Measurements from ENCODE around the gene SELENOK. TPM values are rescaled to one million over a fixed set of nuclear protein-coding genes. Genes with fewer than 3 reads are reported as not detected.
A peak's percentile ranks its signal among the peaks of the same experiment; 100 is the strongest.
"Not testable (repeated sequence)": the region's sequence is repeated elsewhere in the genome, so short reads cannot be mapped to it uniquely, and the experiment has no call there.

SELENOK gene
- 68.5 TPM for total RNA-seq

GRCh38 chr3:53891497-53892285, at the start of gene SELENOK:
SELENOK (minus strand) TSS chr3:53891859.
- FAIRE-seq: peak; percentile 99
- peak; percentile 88 to 90 for DNase-seq (ENCODE audit: low spot score in 2 of 2)

GRCh38 chr3:53941184-53941583, 49.5 kb upstream of the SELENOK start:
- no peak for FAIRE-seq

DNA sequence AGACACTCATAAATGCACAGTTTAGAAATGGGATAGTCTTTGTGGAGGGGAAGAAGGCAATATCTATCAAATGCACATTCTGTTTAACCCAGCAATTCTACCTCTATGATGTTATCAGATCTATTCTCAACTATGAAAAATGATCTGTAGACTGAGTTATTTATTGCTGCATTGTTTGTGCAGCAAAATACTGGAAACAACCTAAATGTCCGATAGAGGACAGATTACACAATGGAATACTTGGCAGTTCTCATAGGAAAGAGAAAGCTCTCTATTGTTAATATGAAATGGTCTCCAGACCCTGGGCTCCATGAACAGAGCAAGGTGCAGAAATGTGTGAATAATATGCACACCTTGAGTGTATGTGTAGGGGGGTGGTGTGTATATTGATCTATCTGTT, 49.0 kb upstream of the SELENOK start:
- FAIRE-seq (no peak), DNase-seq (ENCODE audit: low spot score in 2 of 2) (no peak)

More at GRCh38 chr3:53941184-53941583, 49.5 kb upstream of the SELENOK start:
- no peak for DNase-seq (ENCODE audit: low spot score in 2 of 2)

- FAIRE-seq (no peak), DNase-seq (ENCODE audit: low spot score in 2 of 2) (no peak)
These were observed 48.2 kb upstream of the SELENOK start for GRCh38 chr3:53939813-53940212.

DNA sequence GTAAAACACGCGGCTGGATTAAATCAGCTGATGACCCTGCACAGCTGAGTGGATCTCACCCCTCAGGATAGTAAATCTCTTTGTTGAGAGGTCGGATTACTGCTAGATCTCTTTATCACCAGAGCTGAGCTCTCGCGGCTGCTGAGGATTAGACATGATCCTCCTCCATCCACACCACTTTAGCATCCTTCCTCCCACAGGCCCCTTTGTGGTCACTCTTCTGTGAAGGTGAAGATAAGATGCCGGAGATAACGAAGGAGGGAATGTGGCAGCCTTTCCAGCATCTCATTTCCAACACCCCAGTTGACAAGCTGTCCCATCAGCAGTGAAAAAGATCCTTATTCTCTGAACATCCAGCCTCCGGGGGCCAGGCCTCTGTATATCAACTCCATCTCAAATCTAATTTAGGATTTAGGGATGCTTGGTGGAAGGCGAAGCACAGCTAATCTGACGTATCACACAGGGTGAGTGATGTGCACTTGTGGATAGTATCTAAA, 47.5 kb upstream of the SELENOK start:
- DNase-seq (ENCODE audit: low spot score in 2 of 2): no peak
- FAIRE-seq: no peak

DNA sequence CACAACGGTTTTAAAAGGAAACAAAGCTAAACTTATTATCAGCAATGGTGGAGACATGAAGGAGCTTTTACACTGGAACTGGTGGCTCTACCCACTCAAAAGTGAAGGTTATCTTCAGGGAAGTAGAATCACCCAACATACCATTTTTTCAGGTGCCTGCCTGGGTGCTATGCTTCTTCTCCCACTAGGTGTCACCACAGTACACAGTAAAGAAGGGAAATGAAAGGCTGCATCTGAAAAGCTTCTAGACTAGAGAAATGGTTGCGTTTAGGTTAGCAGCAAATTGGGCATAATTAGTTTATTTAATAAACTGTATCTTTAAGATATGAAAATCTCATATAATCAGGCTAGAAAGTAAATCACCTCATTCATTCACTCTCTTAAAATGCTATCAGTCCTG, 47.0 kb upstream of the SELENOK start:
- DNase-seq (ENCODE audit: low spot score in 2 of 2) (peak; percentile 17 to 40), FAIRE-seq (no peak)

- DNase-seq (ENCODE audit: low spot score in 2 of 2) (no peak), FAIRE-seq (no peak)
These were observed 44.7 kb upstream of the SELENOK start for GRCh38 chr3:53936347-53936746.

DNA sequence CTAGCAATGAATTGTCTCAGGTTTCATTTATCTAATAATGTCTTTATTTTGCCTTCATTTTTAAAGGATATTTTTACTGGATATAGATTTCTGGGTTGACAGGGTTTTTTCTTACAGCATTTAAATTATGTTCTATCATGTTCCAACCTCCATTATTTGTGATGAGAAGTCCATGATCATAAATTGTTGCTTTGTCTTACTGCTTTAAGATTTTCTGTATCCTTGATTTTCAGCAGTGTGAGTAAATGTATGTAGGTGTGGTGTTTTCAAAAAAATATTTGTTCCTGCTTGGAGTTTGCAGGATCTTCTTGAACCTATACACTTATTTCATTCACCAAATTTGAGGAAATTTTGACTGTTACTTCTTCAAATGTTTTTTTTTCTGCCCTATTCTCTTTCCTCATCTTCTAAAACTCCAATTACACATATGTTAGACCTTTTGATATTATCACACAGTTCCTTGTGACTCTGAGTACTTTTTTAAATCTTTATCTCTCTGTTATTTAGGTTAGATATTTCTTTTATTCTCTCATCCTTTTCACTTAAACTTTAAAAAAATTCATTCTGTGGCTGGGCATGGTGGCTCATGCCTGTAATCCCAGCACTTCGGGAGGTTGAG, 43.7 kb upstream of the SELENOK start:
- DNase-seq (ENCODE audit: low spot score in 2 of 2) (no peak), FAIRE-seq (no peak)

DNA sequence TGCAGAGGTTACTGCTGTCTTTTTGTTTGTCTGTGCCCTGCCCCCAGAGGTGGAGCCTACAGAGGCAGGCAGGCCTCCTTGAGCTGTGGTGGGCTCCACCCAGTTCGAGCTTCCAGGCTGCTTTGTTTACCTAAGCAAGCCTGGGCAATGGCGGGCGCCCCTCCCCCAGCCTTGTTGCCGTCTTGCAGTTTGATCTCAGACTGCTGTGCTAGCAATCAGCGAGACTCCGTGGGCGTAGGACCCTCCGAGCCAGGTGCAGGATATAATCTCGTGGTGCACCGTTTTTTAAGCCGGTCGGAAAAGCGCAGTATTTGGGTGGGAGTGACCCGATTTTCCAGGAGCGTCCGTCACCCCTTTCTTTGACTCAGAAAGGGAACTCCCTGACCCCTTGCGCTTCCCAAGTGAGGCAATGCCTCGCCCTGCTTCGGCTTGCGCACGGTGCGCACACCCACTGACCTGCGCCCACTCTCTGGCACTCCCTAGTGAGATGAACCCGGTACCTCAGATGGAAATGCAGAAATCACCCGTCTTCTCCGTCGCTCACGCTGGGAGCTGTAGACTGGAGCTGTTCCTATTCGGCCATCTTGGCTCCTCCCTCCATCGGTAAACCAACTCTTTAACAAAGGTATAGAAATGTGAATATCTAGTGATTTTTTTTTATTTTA, 35.7 kb upstream of the SELENOK start:
- not testable (repeated sequence) for FAIRE-seq; DNase-seq (ENCODE audit: low spot score in 2 of 2)

GRCh38 chr3:53921296-53921695, 29.6 kb upstream of the SELENOK start:
- DNase-seq (ENCODE audit: low spot score in 2 of 2) (no peak), FAIRE-seq (no peak)

DNA sequence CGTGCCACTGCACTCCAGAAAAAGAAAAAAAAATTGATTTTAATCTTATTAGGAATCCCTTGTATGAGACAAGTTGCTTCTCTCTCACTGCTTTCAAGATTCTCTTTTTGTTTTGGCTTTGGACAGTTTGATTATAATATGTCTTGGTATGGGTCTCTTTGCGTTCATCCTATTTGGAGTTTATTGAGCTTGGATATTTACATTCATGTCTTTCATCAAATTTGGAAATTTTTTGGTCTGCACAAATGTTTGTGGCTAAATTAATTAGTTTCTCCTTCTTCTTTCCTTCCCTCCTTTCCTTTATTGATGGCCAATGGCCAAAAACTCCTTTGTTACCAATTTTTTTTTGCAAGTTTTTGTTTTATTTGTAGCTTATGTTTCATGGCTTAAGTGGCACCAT, 28.1 kb upstream of the SELENOK start:
- FAIRE-seq (no peak), DNase-seq (ENCODE audit: low spot score in 2 of 2) (no peak)

DNA sequence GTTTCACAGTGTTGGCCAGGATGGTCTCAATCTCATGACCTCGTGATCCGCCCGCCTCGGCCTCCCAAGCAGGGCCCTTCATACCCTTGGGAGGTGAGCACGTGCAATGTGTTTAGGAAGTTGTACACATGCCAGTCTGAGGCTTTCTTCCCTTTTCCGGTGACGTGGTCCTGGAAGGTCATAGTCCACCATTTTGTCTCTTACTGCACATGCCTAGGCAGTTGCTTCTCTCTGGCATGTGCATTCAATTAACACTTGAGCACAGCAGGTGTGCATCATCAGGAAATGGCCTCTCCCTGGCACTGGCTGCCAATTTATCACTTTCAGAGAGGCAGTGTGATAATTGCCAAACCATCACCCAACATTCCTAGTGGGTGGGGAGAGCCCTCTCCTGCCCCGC, 21.7 kb upstream of the SELENOK start:
- FAIRE-seq (no peak), DNase-seq (ENCODE audit: low spot score in 2 of 2) (no peak)

- DNase-seq (ENCODE audit: low spot score in 2 of 2) (no peak), FAIRE-seq (no peak)
These were observed 11.1 kb upstream of the SELENOK start for GRCh38 chr3:53902711-53903110.

DNA sequence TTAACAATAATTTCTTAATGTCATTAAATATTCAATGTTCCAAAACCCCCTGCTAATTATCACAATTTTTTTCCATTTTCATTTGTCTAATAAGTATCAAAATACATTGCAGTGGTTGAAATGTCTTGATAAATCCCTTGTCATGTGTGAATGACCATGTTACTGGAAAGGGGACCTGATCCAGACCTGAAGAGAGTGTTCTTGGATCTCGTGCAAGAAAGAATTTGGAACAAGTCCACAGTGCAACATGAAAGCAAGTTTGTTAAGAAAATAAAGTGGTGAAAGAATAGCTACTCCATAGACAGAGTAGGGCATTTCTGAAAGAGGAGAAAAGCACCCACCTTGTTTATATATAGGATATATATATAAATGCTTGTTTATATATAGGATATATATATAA, 10.4 kb upstream of the SELENOK start:
- no peak for FAIRE-seq
- DNase-seq (ENCODE audit: low spot score in 2 of 2): no peak

- DNase-seq (ENCODE audit: low spot score in 2 of 2) (no peak), FAIRE-seq (no peak)
These were observed 9.1 kb upstream of the SELENOK start for GRCh38 chr3:53900666-53901331.

- FAIRE-seq (no peak), DNase-seq (ENCODE audit: low spot score in 2 of 2) (no peak)
These were observed 8.1 kb upstream of the SELENOK start for GRCh38 chr3:53899750-53900149.

- FAIRE-seq (no peak), DNase-seq (ENCODE audit: low spot score in 2 of 2) (no peak)
These were observed 603 bp upstream of the SELENOK start for GRCh38 chr3:53892286-53892637.

DNA sequence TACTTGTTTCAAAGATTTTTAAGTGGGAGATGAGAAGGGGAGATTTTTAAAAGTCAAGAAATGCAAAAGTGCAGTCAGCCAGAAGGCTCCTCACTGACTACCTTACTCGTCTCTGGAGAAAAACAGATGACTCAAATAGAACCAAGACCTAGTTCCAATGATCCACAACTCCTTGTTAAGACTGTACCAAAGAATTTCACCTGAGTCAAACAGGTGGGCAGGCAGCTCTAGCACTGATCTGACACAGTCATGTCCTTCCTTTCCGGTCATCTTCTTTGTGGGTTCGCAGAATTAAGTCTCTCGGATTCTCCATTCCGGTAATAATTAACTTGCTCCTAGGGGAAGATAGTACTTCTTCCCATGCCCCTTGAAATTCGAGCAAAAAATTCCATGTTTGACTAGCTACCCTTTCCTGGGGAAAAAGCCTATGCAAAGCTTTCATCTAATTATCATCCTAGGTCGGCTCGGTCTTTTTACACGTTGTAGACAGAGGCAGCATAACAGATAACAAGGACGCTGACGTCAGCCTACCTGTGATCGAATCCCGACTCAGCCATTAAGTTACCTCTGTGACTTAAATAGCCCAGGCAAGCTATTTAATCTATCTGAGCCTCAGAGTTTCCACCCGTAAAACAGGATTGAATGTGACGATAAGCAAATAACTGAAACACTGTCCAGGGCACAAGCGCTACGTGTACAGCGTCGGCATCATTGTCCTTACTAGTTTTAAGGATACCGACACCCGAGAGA, 758 bp downstream of the SELENOK start:
- no peak for FAIRE-seq
- DNase-seq (ENCODE audit: low spot score in 2 of 2): no peak

GRCh38 chr3:53888232-53888631, 3.4 kb downstream of the SELENOK start:
- DNase-seq (ENCODE audit: low spot score in 2 of 2) (no peak), FAIRE-seq (no peak)

DNA sequence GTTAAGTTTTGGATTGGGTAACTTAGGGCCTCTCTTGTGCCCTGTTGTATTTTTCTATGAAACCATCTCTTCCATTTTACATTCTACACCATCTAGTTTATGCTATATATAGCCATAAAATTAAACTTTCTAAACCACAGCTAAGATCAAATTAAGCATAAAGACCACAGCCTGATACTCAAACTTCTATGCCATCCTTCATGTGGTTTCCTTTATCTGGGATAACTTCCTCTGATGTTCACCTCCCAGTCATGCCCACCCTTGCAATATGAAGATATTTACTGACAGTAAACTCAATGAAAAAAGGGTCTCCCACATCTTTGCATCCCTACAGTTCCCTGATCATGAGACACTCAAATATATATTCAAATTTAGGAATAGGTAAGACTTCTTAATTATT, 4.2 kb downstream of the SELENOK start:
- FAIRE-seq (no peak), DNase-seq (ENCODE audit: low spot score in 2 of 2) (no peak)

Measured in frontal cortex (tissue), 4 donors.